ENCODE data around the gene BOD1L1. TPM values are rescaled to one million over a fixed set of nuclear protein-coding genes. Genes with fewer than 3 reads are reported as not detected.

The BOD1L1 gene
- polyA plus RNA-seq, 1 donor from 2014 or later: 43.3 TPM

GRCh38 chr4:13567125-13567524 is 60.4 kb downstream of the BOD1L1 start:
- no peaks in the 10 kb centered on the region for H3K79me2 ChIP-seq (replicated peaks; ENCODE audit: insufficient read depth, low read length)
- no peaks in the 10 kb centered on the region for H3K27me3 ChIP-seq (ENCODE audit: insufficient read depth, low read depth, low read length)
- no peaks in the 10 kb centered on the region for H4K20me1 ChIP-seq (ENCODE audit: insufficient read depth)
- H3K27ac ChIP-seq (ENCODE audit: low read length): no peak overlapping the region
- H3F3A ChIP-seq (ENCODE audit: insufficient read depth, low read length, poor library complexity, severe bottlenecking): no peaks in the 10 kb centered on the region
- H3K4me3 ChIP-seq (ENCODE audit: low read length): no peak overlapping the region
- H2AFZ ChIP-seq (ENCODE audit: low read depth, low read length): no peak overlapping the region
- H3K36me3 ChIP-seq (ENCODE audit: insufficient read depth, low read length): peaks cover 18% of the 10 kb centered on the region
- no peak overlapping the region for H3K4me2 ChIP-seq (ENCODE audit: low read length)
- no peak overlapping the region for H3K9ac ChIP-seq (ENCODE audit: low read length)
- no peaks in the 10 kb centered on the region for H3K9me3 ChIP-seq (ENCODE audit: low read length)
- no peaks in the 10 kb centered on the region for H3K9me2 ChIP-seq (ENCODE audit: insufficient read depth, low read length)
- no peak for TF ChIP-seq MXI1 (conservative IDR thresholded peaks at IDR 0.05; ENCODE audit: poor library complexity, severe bottlenecking)
- no peak for TF ChIP-seq EP300 (conservative IDR thresholded peaks at IDR 0.05; ENCODE audit: poor library complexity, severe bottlenecking)
- TF ChIP-seq RAD21 (conservative IDR thresholded peaks at IDR 0.05): no peak

DNA sequence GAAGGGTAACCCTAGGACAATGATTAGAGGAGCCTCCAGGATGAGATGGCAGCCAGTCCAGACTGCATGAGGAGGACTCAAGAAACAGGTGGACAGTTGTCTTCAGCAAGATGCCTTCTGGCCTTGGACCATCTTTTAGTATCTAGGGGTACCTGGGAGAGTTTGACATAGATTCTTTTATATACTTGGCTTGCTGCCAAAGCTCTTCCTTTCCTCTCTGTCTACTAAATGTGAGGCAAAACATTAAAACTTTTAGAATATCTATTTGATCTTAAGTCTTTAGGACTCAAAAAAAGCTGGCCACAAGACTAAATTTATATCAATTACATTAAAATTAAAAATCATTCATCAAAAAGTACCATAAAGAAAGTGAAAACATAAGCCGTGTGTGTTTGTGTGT is 64.6 kb downstream of the BOD1L1 start:
- Histone ChIP-seq H3F3A (ENCODE audit: insufficient read depth, low read length, poor library complexity, severe bottlenecking) (no peaks in the 10 kb centered on the region), H3K9me3 (ENCODE audit: low read length) (no peaks in the 10 kb centered on the region), H3K4me3 (ENCODE audit: low read length) (no peak overlapping the region), H3K9me2 (ENCODE audit: insufficient read depth, low read length) (no peaks in the 10 kb centered on the region), H3K79me2 (replicated peaks; ENCODE audit: insufficient read depth, low read length) (no peaks in the 10 kb centered on the region), H3K9ac (ENCODE audit: low read length) (no peak overlapping the region), H3K27me3 (ENCODE audit: insufficient read depth, low read depth, low read length) (no peaks in the 10 kb centered on the region), H3K27ac (ENCODE audit: low read length) (no peak overlapping the region), H2AFZ (ENCODE audit: low read depth, low read length) (no peak overlapping the region), H4K20me1 (ENCODE audit: insufficient read depth) (no peaks in the 10 kb centered on the region), H3K4me2 (ENCODE audit: low read length) (no peak overlapping the region), H3K36me3 (ENCODE audit: insufficient read depth, low read length) (no peaks in the 10 kb centered on the region)
- TF ChIP-seq POLR2AphosphoS5 (IDR thresholded peaks at IDR 0.05) (no peak), RAD21 (conservative IDR thresholded peaks at IDR 0.05) (no peak), TAF1 (IDR thresholded peaks at IDR 0.05; ENCODE audit: low read depth) (no peak), MXI1 (conservative IDR thresholded peaks at IDR 0.05; ENCODE audit: poor library complexity, severe bottlenecking) (no peak), CTCF (IDR thresholded peaks at IDR 0.05; ENCODE audit: poor library complexity, severe bottlenecking) (no peak), EZH2 (IDR thresholded peaks at IDR 0.05; ENCODE audit: borderline replicate concordance, insufficient read depth, low read length, poor library complexity, severe bottlenecking) (no peak), SMC3 (conservative IDR thresholded peaks at IDR 0.05; ENCODE audit: poor library complexity) (no peak), EP300 (conservative IDR thresholded peaks at IDR 0.05; ENCODE audit: poor library complexity, severe bottlenecking) (no peak)
- TF ChIP-seq, protein P1, sequence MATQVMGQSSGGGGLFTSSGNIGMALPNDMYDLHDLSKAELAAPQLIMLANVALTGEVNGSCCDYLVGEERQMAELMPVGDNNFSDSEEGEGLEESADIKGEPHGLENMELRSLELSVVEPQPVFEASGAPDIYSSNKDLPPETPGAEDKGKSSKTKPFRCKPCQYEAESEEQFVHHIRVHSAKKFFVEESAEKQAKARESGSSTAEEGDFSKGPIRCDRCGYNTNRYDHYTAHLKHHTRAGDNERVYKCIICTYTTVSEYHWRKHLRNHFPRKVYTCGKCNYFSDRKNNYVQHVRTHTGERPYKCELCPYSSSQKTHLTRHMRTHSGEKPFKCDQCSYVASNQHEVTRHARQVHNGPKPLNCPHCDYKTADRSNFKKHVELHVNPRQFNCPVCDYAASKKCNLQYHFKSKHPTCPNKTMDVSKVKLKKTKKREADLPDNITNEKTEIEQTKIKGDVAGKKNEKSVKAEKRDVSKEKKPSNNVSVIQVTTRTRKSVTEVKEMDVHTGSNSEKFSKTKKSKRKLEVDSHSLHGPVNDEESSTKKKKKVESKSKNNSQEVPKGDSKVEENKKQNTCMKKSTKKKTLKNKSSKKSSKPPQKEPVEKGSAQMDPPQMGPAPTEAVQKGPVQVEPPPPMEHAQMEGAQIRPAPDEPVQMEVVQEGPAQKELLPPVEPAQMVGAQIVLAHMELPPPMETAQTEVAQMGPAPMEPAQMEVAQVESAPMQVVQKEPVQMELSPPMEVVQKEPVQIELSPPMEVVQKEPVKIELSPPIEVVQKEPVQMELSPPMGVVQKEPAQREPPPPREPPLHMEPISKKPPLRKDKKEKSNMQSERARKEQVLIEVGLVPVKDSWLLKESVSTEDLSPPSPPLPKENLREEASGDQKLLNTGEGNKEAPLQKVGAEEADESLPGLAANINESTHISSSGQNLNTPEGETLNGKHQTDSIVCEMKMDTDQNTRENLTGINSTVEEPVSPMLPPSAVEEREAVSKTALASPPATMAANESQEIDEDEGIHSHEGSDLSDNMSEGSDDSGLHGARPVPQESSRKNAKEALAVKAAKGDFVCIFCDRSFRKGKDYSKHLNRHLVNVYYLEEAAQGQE (IDR thresholded peaks at IDR 0.05; ENCODE audit: borderline replicate concordance): no peak

GRCh38 chr4:13561673-13562072 is 65.9 kb downstream of the BOD1L1 start:
- no peak overlapping the region for H3K4me2 ChIP-seq (ENCODE audit: low read length)
- no peaks in the 10 kb centered on the region for H3K36me3 ChIP-seq (ENCODE audit: insufficient read depth, low read length)
- no peak overlapping the region for H3K9ac ChIP-seq (ENCODE audit: low read length)
- no peak for TF ChIP-seq POLR2AphosphoS5 (IDR thresholded peaks at IDR 0.05)
- TF ChIP-seq, protein P1 (IDR thresholded peaks at IDR 0.05; ENCODE audit: borderline replicate concordance): no peak
- TF ChIP-seq MXI1 (conservative IDR thresholded peaks at IDR 0.05; ENCODE audit: poor library complexity, severe bottlenecking): no peak
- TF ChIP-seq EP300 (conservative IDR thresholded peaks at IDR 0.05; ENCODE audit: poor library complexity, severe bottlenecking): no peak
- no peak for TF ChIP-seq CTCF (IDR thresholded peaks at IDR 0.05; ENCODE audit: poor library complexity, severe bottlenecking)
- no peak for TF ChIP-seq SMC3 (conservative IDR thresholded peaks at IDR 0.05; ENCODE audit: poor library complexity)
- no peak for TF ChIP-seq EZH2 (IDR thresholded peaks at IDR 0.05; ENCODE audit: borderline replicate concordance, insufficient read depth, low read length, poor library complexity, severe bottlenecking)
- no peak for TF ChIP-seq TAF1 (IDR thresholded peaks at IDR 0.05; ENCODE audit: low read depth)
- no peak for TF ChIP-seq RAD21 (conservative IDR thresholded peaks at IDR 0.05)
- no peak overlapping the region for H2AFZ ChIP-seq (ENCODE audit: low read depth, low read length)
- H3K4me3 ChIP-seq (ENCODE audit: low read length): no peak overlapping the region
- H3K27ac ChIP-seq (ENCODE audit: low read length): no peak overlapping the region
- H3K79me2 ChIP-seq (replicated peaks; ENCODE audit: insufficient read depth, low read length): no peaks in the 10 kb centered on the region
- no peaks in the 10 kb centered on the region for H3F3A ChIP-seq (ENCODE audit: insufficient read depth, low read length, poor library complexity, severe bottlenecking)
- no peaks in the 10 kb centered on the region for H4K20me1 ChIP-seq (ENCODE audit: insufficient read depth)
- no peaks in the 10 kb centered on the region for H3K9me2 ChIP-seq (ENCODE audit: insufficient read depth, low read length)
- H3K9me3 ChIP-seq (ENCODE audit: low read length): no peaks in the 10 kb centered on the region
- no peaks in the 10 kb centered on the region for H3K27me3 ChIP-seq (ENCODE audit: insufficient read depth, low read depth, low read length)

Data from neural cell (in vitro differentiated cells).